Activated CD4-positive, alpha-beta T cell treated with anti-CD3 and anti-CD28 coated beads for 24 hours (primary cell): Measurements from ENCODE around the gene FXYD5.
"Not testable (repeated sequence)": the region's sequence is repeated elsewhere in the genome, so short reads cannot be mapped to it uniquely, and the experiment has no call there.

Experiments
- DNase-seq, 2 donors: peaks; one replicate each; pipeline ENCODE4 v3.0.0-alpha.2; 2020; ENCODE audit warnings: low read depth in 2 of 2

Gene FXYD5

GRCh38 chr19:35177377-35178274 is 23.1 kb downstream of the FXYD5 start:
- DNase-seq: no peak

GRCh38 chr19:35178701-35179100 is 24.2 kb downstream of the FXYD5 start:
- no peak for DNase-seq

GRCh38 chr19:35179830-35180229 is 25.3 kb downstream of the FXYD5 start:
- DNase-seq: no peak

GRCh38 chr19:35181387-35181786 is 26.9 kb downstream of the FXYD5 start:
- DNase-seq: no peak

GRCh38 chr19:35184267-35184666 is 29.7 kb downstream of the FXYD5 start:
- DNase-seq: no peak

- DNase-seq: no peak
Observed at GRCh38 chr19:35184884-35185283, 30.3 kb downstream of the FXYD5 start.

- no peak for DNase-seq
Observed at GRCh38 chr19:35194012-35194984, 39.8 kb downstream of the FXYD5 start.

- DNase-seq: no peak
Observed at GRCh38 chr19:35195830-35196229, 41.3 kb downstream of the FXYD5 start.

GRCh38 chr19:35196861-35197260 is 42.3 kb downstream of the FXYD5 start:
- DNase-seq: not testable (repeated sequence)

- DNase-seq: no peak
Observed at GRCh38 chr19:35199481-35199880, 44.9 kb downstream of the FXYD5 start.

- DNase-seq: no peak
Observed at GRCh38 chr19:35202722-35203688, 48.5 kb downstream of the FXYD5 start.

GRCh38 chr19:35204799-35205732 is 50.5 kb downstream of the FXYD5 start:
- DNase-seq: no peak

GRCh38 chr19:35205733-35206323 is 51.3 kb downstream of the FXYD5 start:
- no peak for DNase-seq

GRCh38 chr19:35206379-35206778 is 51.8 kb downstream of the FXYD5 start:
- DNase-seq: no peak

- DNase-seq: no peak
Observed at GRCh38 chr19:35206855-35207254, 52.3 kb downstream of the FXYD5 start.

GRCh38 chr19:35207391-35207871 is 52.9 kb downstream of the FXYD5 start:
- DNase-seq: no peak

GRCh38 chr19:35208121-35208520 is 53.6 kb downstream of the FXYD5 start:
- no peak for DNase-seq

- no peak for DNase-seq
Observed at GRCh38 chr19:35209646-35210045, 55.1 kb downstream of the FXYD5 start.

GRCh38 chr19:35211545-35212230 is 57.2 kb downstream of the FXYD5 start:
- DNase-seq: no peak
